Measurements from ENCODE around the gene CLCNKA. TPM values are rescaled to one million over a fixed set of nuclear protein-coding genes. Genes with fewer than 3 reads are reported as not detected.

Gene CLCNKA
- total RNA-seq, 1 donor from 2014 or later = 0.41 TPM

DNA sequence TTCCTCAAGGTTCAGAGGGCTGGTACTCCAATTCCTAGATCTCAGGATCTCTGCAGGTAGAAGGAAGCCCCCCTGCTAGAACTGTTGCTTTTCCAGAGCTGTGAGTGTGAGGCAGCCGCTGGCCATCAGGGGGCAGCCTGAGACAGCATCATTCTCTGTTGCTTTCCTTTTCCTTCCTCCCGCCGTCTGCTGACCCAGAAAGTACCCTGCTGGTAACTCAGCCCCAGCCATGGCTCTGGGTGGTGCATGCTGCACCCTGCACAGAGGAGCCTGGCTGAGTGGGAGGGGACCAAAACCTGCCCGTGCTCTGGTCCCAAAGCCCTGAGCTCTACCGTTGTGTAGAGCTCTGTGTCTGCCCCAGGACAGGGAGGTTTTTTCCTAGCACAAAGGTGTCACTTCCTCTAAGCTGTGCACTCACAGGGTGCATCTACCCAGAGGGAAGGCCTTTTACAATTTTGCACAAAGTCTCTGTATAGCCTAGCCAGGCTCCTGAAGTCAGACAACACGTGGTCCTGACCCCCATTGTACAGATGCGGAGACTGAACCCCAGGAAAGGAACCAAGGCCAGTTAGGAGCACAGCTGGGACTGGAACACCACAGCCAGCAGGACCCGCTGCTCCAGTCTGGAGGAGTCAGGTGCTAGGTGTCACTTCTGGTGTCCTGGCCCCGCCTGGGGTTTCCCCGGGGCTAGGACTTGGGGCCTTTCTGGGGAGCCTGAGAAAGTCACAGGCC is 57.3 kb downstream of the CLCNKA start:
- DNase-seq = peak; percentile 91

GRCh38 chr1:16080422-16081150 is 58.8 kb downstream of the CLCNKA start:
- no peak for DNase-seq

- DNase-seq = no peak
Measured at GRCh38 chr1:16081636-16082035, 59.8 kb downstream of the CLCNKA start.

GRCh38 chr1:16082283-16083038 is 60.6 kb downstream of the CLCNKA start:
- peak; percentile 62 for DNase-seq

DNA sequence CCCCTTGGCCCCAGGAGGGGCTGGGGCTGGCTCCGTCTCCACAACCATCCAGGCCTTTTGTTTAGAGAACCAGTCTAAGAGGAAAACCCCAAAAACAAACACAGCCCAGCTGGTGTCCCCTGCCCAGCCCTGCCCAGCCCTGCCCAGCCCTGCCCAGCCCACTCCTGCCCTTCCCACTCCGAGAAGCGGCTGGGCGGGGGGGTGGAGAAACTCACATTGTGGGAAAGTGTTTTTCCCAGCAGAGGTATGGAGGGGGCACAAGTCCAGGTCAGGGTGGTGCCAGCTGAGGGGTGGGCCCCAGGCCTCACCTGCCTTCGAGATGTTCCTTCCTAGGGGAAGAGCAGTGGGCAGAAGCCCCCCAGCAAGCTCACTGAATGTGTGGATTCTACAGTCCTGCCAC is 61.6 kb downstream of the CLCNKA start:
- DNase-seq = no peak

Small RNA genes lying within 50 kb of the gene (small RNA-seq; reads per million reads assigned to genes)
- gene AL355994.1 (ENCODE audit: low replicate concordance) (not detected), gene AL355994.5 (ENCODE audit: low replicate concordance) (not detected)

Other genes with a start within 250 kb of the CLCNKA start
- 1.1 TPM for gene UQCRHL, start 214.4 kb upstream of the CLCNKA start, total RNA-seq
- 64.5 TPM for gene SPEN, start 174.3 kb upstream of the CLCNKA start, total RNA-seq
- gene ZBTB17, start 45.9 kb upstream of the CLCNKA start, total RNA-seq = 22.7 TPM
- not detected for gene SRARP, start 17.8 kb upstream of the CLCNKA start, total RNA-seq
- 93.7 TPM for gene HSPB7, start 4.0 kb upstream of the CLCNKA start, total RNA-seq
- gene CLCNKB, start 21.7 kb downstream of the CLCNKA start, total RNA-seq = 0.41 TPM
- 0.72 TPM for gene FAM131C, start 51.6 kb downstream of the CLCNKA start, total RNA-seq
- gene EPHA2, start 134.0 kb downstream of the CLCNKA start, total RNA-seq = 62.2 TPM
- gene ARHGEF19, start 190.6 kb downstream of the CLCNKA start, total RNA-seq = 27.6 TPM
- 3.0 TPM for gene CPLANE2, start 215.1 kb downstream of the CLCNKA start, total RNA-seq